ENCODE measurements around the gene AGO3.

- TF ChIP-seq CTCF (IDR thresholded peaks at IDR 0.05; ENCODE audit: low read depth, low read length) (no peak), MYC (IDR thresholded peaks at IDR 0.05; ENCODE audit: low read depth, low read length) (no peak)
Measured at GRCh38 chr1:36119456-36119855, 188.6 kb downstream of the AGO3 start.
